OCI-LY1 (cell line): ENCODE measurements around the gene SAMD8.
"Not testable (repeated sequence)": the region's sequence is repeated elsewhere in the genome, so short reads cannot be mapped to it uniquely, and the experiment has no call there.

Source experiments
- H2AFZ ChIP-seq: fragments of 200-600 bp; sonication (generic), shearing (Covaris generic); 2 replicates; pipeline ENCODE4 v1.6.0; 2014; ENCODE audit warnings: antibody characterized with exemption, mild to moderate bottlenecking, low read length
- H3F3A ChIP-seq: fragments of 200-600 bp; sonication (generic), shearing (Covaris generic); 2 replicates; pipeline ENCODE4 v1.6.0; 2014; ENCODE audit warnings: mild to moderate bottlenecking, antibody characterized with exemption, low read length, moderate library complexity; ENCODE audit not compliant: insufficient read depth
- H3K27ac ChIP-seq: fragments of 200-600 bp; sonication (generic); 2 replicates; pipeline ENCODE4 v1.5.1; 2014; ENCODE audit warnings: low read length, mixed run types, mild to moderate bottlenecking, low read depth; ENCODE audit not compliant: poor library complexity, severe bottlenecking
- H3K27me3 ChIP-seq: fragments of 200-600 bp; sonication (generic); 2 replicates; pipeline ENCODE4 v1.6.0; 2014; ENCODE audit warnings: antibody characterized with exemption, mild to moderate bottlenecking, low read length, moderate library complexity; ENCODE audit not compliant: insufficient read depth
- H3K36me3 ChIP-seq: fragments of 200-600 bp; sonication (generic); 2 replicates; pipeline ENCODE4 v1.6.1; 2014; ENCODE audit warnings: mild to moderate bottlenecking, antibody characterized with exemption, low read length, moderate library complexity, mixed read lengths; ENCODE audit not compliant: insufficient read depth
- H3K4me1 ChIP-seq: fragments of 200-600 bp; sonication (generic); 2 replicates; pipeline ENCODE4 v1.5.1; 2014; ENCODE audit warnings: mild to moderate bottlenecking, low read length, moderate library complexity; ENCODE audit not compliant: insufficient read depth, severe bottlenecking
- H3K4me2 ChIP-seq: fragments of 200-600 bp; sonication (generic), shearing (Covaris generic); 2 replicates; pipeline ENCODE4 v1.6.1; 2014; ENCODE audit warnings: low read length
- H3K4me3 ChIP-seq: fragments of 200-600 bp; sonication (generic); 2 replicates; pipeline ENCODE4 v1.5.1; 2014; ENCODE audit warnings: low read length, low read depth, mild to moderate bottlenecking, mixed read lengths; ENCODE audit not compliant: poor library complexity, severe bottlenecking
- H3K79me2 ChIP-seq: fragments of 200-600 bp; shearing (Covaris generic); 2 replicates; pipeline ENCODE4 v1.6.1; 2016; ENCODE audit warnings: mixed run types, low read length, mixed read lengths; ENCODE audit not compliant: insufficient read depth
- H3K9ac ChIP-seq: fragments of 200-600 bp; sonication (generic), shearing (Covaris generic); 2 replicates; pipeline ENCODE4 v1.6.1; 2014; ENCODE audit warnings: mild to moderate bottlenecking, low read length, mixed read lengths
- H3K9me2 ChIP-seq: fragments of 200-600 bp; sonication (generic), shearing (Covaris generic); 2 replicates; pipeline ENCODE4 v1.6.1; 2014; ENCODE audit warnings: low read depth, mild to moderate bottlenecking, low read length, mixed read lengths
- H3K9me3 ChIP-seq: fragments of 200-600 bp; shearing (Covaris generic); 2 replicates; pipeline ENCODE4 v1.6.1; 2014; ENCODE audit warnings: low read length, mixed read lengths
- H4K20me1 ChIP-seq: fragments of 200-600 bp; sonication (generic), shearing (Covaris generic); 2 replicates; pipeline ENCODE4 v1.6.0; 2016; ENCODE audit warnings: mild to moderate bottlenecking, low read length; ENCODE audit not compliant: insufficient read depth
- CTCF ChIP-seq: fragments of 200-600 bp; sonication (generic), shearing (Covaris generic); IDR thresholded peaks from 2 replicates; pipeline ENCODE4 v1.5.1; 2017; ENCODE audit warnings: mild to moderate bottlenecking, antibody characterized with exemption, low read length, moderate library complexity, mixed read lengths
- EZH2 ChIP-seq: fragments of 200-600 bp; sonication (generic), shearing (Covaris generic); IDR thresholded peaks from 2 replicates; pipeline ENCODE4 v1.8.0; 2017; ENCODE audit warnings: borderline replicate concordance, mixed run types, mild to moderate bottlenecking, antibody characterized with exemption, low read length, moderate library complexity, mixed read lengths

SAMD8 gene

GRCh38 chr10:75211007-75211691 lies 99.7 kb downstream of the SAMD8 start:
- H3F3A ChIP-seq = no peaks in the 10 kb centered on the region
- H3K36me3 ChIP-seq = peaks cover 42% of the 10 kb centered on the region
- peak overlapping the region; percentile 84 for H3K4me2 ChIP-seq
- peak overlapping the region; percentile 96 for H3K4me3 ChIP-seq
- no peaks in the 10 kb centered on the region for H3K9me3 ChIP-seq
- no peaks in the 10 kb centered on the region for H4K20me1 ChIP-seq
- H3K9me2 ChIP-seq = no peaks in the 10 kb centered on the region
- H3K27ac ChIP-seq = peak overlapping the region; percentile 80
- H2AFZ ChIP-seq = no peak overlapping the region
- H3K9ac ChIP-seq = peak overlapping the region; percentile 96
- TF ChIP-seq CTCF = no peak
- no peak for TF ChIP-seq EZH2
- no peaks in the 10 kb centered on the region for H3K27me3 ChIP-seq
- H3K4me1 ChIP-seq = peaks cover 26% of the 10 kb centered on the region
- H3K79me2 ChIP-seq = peaks cover 31% of the 10 kb centered on the region

- Histone ChIP-seq H3K9me3 (no peaks in the 10 kb centered on the region), H3K27ac (no peak overlapping the region), H3F3A (no peaks in the 10 kb centered on the region), H3K9me2 (no peaks in the 10 kb centered on the region), H3K4me1 (peaks cover 26% of the 10 kb centered on the region), H3K36me3 (peaks cover 54% of the 10 kb centered on the region), H3K9ac (peak overlapping the region; percentile 96; the same call in 1 of the 2 replicates), H3K27me3 (no peaks in the 10 kb centered on the region), H3K79me2 (peaks cover 36% of the 10 kb centered on the region), H3K4me3 (peak overlapping the region; percentile 96), H4K20me1 (no peaks in the 10 kb centered on the region), H3K4me2 (peak overlapping the region; percentile 84), H2AFZ (no peak overlapping the region)
- TF ChIP-seq CTCF = no peak
- no peak for TF ChIP-seq EZH2
These were observed 100.9 kb downstream of the SAMD8 start for GRCh38 chr10:75212343-75212742.

GRCh38 chr10:75220274-75220673 lies 108.8 kb downstream of the SAMD8 start:
- Histone ChIP-seq H3K4me1 (peaks cover 7% of the 10 kb centered on the region), H4K20me1 (no peaks in the 10 kb centered on the region), H3K9me2 (no peaks in the 10 kb centered on the region), H3K79me2 (peaks cover 22% of the 10 kb centered on the region; the same call in 1 of the 2 replicates), H3K27ac (no peak overlapping the region), H2AFZ (no peak overlapping the region), H3K9ac (no peak overlapping the region), H3K36me3 (peaks cover 94% of the 10 kb centered on the region), H3K9me3 (no peaks in the 10 kb centered on the region), H3K4me2 (no peak overlapping the region), H3F3A (no peaks in the 10 kb centered on the region), H3K27me3 (no peaks in the 10 kb centered on the region), H3K4me3 (no peak overlapping the region)
- TF ChIP-seq CTCF = no peak
- TF ChIP-seq EZH2 = no peak

- H3K27me3 ChIP-seq, H2AFZ ChIP-seq, H3F3A ChIP-seq, H3K9ac ChIP-seq, H3K4me3 ChIP-seq, H3K9me3 ChIP-seq, H3K4me2 ChIP-seq, H4K20me1 ChIP-seq, H3K27ac ChIP-seq, H3K9me2 ChIP-seq: not testable (repeated sequence)
- H3K79me2 ChIP-seq = peaks cover 19% of the 10 kb centered on the region; the same call in 1 of the 2 replicates
- peaks cover 19% of the 10 kb centered on the region for H3K4me1 ChIP-seq
- peaks cover 94% of the 10 kb centered on the region for H3K36me3 ChIP-seq
These were observed 110.0 kb downstream of the SAMD8 start for GRCh38 chr10:75221492-75221891.
